IPS-NIHi7 (cell line): ENCODE results near the gene TMC7.
"Not testable (repeated sequence)": the region's sequence is repeated elsewhere in the genome, so short reads cannot be mapped to it uniquely, and the experiment has no call there.

Experiments
- DNase-seq: peaks from one replicate; pipeline ENCODE4 v3.0.0; 2012; ENCODE audit warnings: mixed read lengths; ENCODE audit errors: extremely low spot score

Gene TMC7

GRCh38 chr16:18983565-18984434 lies at the start of gene TMC7:
TSS of gene TMC7 (plus strand) at chr16:18983934. CDS start at chr16:18984064, 130 bp downstream.
- peak; percentile 94 for DNase-seq

- DNase-seq, result no peak
These were observed 46.9 kb upstream of the TMC7 start for GRCh38 chr16:18936727-18937340.

GRCh38 chr16:18937390-18937789 lies 46.3 kb upstream of the TMC7 start:
- no peak for DNase-seq

GRCh38 chr16:18938986-18939385 lies 44.7 kb upstream of the TMC7 start:
- DNase-seq, result no peak

GRCh38 chr16:18941471-18941870 lies 42.3 kb upstream of the TMC7 start:
- no peak for DNase-seq

GRCh38 chr16:18942061-18942460 lies 41.7 kb upstream of the TMC7 start:
- DNase-seq, result no peak

- DNase-seq, result no peak
These were observed 40.3 kb upstream of the TMC7 start for GRCh38 chr16:18943414-18943813.

- no peak for DNase-seq
These were observed 38.5 kb upstream of the TMC7 start for GRCh38 chr16:18945233-18945632.

- DNase-seq, result no peak
These were observed 35.2 kb upstream of the TMC7 start for GRCh38 chr16:18948372-18949020.

GRCh38 chr16:18950469-18951185 lies 33.1 kb upstream of the TMC7 start:
- DNase-seq, result no peak

- DNase-seq, result no peak
These were observed 30.2 kb upstream of the TMC7 start for GRCh38 chr16:18953547-18953946.

- not testable (repeated sequence) for DNase-seq
These were observed 27.7 kb upstream of the TMC7 start for GRCh38 chr16:18955874-18956580.

- DNase-seq, result not testable (repeated sequence)
These were observed 27.0 kb upstream of the TMC7 start for GRCh38 chr16:18956658-18957241.

- no peak for DNase-seq
These were observed 25.1 kb upstream of the TMC7 start for GRCh38 chr16:18958621-18959029.

GRCh38 chr16:18959031-18959505 lies 24.7 kb upstream of the TMC7 start:
- DNase-seq, result no peak

GRCh38 chr16:18965555-18965954 lies 18.2 kb upstream of the TMC7 start:
- no peak for DNase-seq

GRCh38 chr16:18966791-18967190 lies 16.9 kb upstream of the TMC7 start:
- DNase-seq, result no peak

GRCh38 chr16:18969050-18969854 lies 14.5 kb upstream of the TMC7 start:
- DNase-seq, result peak; percentile 94

- no peak for DNase-seq
These were observed 13.9 kb upstream of the TMC7 start for GRCh38 chr16:18969855-18970240.

GRCh38 chr16:18975109-18975508 lies 8.6 kb upstream of the TMC7 start:
- no peak for DNase-seq
